Measurements from ENCODE around the gene LRRD1.
"Not testable (repeated sequence)": the region's sequence is repeated elsewhere in the genome, so short reads cannot be mapped to it uniquely, and the experiment has no call there.

LRRD1 gene

GRCh38 chr7:92178928-92179924 lies at the start of gene LRRD1:
Gene LRRD1, minus strand, starts transcription at chr7:92179142. Its CDS starts 13,940 bp downstream, at chr7:92165202.
- peak in 57 of 58 donors; percentile 30 to 92 (median 75) for DNase-seq

- DNase-seq = no peak
Observed at GRCh38 chr7:92228742-92229141, 49.8 kb upstream of the LRRD1 start.

GRCh38 chr7:92228100-92228499 lies 49.2 kb upstream of the LRRD1 start:
- no peak for DNase-seq

DNA sequence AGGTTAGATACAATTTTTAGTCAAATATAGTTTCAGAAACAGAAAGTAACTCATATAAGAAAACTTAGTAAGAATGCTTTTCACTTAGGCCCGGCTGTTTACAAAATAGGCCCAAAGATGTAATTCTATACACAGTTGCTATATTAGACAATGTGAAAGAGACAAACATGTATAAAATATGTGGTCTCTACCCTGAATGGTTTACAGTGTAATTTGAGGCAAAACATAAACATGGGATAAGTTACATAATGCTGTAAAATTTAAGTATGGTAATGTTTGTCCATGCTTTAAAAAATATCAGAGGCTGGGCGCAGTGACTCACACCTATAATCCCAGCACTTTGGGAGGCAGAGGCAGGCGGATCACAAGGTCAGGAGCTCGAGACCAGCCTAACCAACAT lies 48.0 kb upstream of the LRRD1 start:
- DNase-seq = no peak

DNA sequence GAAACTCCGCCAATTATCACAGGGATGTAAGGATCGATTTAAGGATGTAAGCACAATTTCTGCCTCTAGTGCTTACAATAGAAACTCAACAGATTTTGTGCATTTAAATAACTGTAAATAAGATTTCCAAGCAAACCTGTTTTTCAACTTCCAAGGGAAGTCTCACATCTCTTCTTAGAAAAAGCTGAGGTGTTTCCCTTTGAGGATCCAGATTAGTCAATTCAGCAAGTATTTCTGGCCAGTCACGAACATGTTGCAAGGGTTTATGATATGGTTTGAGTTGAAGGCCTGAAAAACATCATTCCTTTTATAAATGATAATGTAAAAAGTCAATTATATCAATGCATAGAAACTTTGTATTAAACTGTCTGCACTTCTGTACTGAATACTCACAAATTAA lies 42.8 kb upstream of the LRRD1 start:
- DNase-seq = no peak

DNA sequence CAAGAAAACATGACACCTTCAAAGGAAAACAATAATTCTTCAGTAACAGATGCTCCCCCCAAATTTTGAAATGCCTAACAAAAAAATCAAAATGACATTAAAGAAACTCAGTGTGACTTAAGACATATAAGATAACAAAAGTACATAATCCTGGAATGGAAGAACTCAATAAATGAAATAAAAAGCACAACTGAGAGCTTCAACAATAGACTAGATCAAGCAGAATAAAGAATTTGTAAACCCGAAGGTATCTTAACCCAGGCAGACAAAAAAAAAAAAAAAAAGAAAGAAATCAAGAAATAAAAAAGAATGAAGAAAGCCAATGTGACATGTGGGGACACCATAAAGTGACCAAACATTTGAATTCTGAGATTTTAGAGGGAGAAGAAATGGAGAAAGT lies 27.7 kb upstream of the LRRD1 start:
- DNase-seq = no peak

DNA sequence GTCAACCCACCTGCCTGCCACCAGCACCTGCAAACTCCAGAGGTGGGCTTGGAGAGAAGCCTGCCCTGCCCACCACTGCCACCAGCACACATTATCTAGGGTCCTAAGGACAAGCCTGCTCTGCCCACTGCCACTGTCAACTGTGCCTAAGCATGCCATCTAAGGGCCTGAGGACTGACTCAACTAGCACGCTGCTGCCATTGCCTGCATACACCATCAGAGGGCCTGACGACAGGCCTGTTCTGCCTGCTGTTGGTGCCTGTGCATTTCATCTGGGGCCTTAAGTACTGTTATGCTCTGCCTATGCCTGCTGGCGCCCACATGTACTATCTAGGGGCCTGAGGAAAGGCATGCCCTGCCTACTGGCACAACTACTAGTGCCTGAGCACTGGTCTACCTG lies 27.0 kb upstream of the LRRD1 start:
- DNase-seq = no peak

GRCh38 chr7:92200791-92201190 lies 21.8 kb upstream of the LRRD1 start:
- DNase-seq = no peak

DNA sequence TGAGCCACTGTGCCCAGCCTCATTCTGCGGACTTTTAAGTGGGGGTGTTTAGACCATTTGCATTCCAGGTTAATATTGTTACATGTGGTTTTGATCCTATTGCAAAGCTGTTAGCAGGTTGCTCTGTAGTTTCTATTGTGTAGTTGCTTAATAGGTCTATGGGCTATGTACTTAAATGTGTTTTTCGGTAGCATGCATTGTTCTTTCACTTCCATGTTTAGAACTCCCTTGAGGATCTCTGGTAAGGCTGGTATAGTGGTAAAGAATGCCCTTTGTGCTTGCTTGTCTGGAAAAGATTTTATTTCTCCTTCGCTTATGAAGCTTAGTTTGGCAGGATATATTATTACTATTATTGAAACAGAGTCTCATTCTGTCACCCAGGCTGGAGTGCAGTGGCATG lies 13.4 kb upstream of the LRRD1 start:
- DNase-seq = no peak

- DNase-seq = not testable (repeated sequence)
Observed at GRCh38 chr7:92189246-92189645, 10.3 kb upstream of the LRRD1 start.

- not testable (repeated sequence) for DNase-seq
Observed at GRCh38 chr7:92184294-92184693, 5.4 kb upstream of the LRRD1 start.

DNA sequence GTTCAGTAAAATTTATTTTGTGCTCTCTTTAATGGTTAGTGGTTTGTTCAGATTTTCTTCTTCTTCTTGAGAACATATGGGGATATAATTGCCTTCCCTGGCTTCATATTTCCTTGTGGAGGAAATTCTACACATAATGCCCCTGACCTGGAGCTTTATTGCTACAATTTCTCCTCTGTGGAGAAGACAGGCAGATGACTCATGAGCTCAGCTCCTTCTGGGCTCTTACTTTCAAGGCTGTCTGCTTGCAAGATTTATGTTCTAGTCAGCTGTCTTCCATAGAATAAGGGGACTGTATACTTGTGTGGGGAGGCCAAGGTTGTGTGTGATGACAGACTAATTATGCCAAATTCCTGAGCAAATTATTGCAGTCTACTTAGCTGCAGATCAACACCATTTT lies 1.6 kb downstream of the LRRD1 start:
- DNase-seq = no peak

GRCh38 chr7:92169529-92169928 lies 9.4 kb downstream of the LRRD1 start:
- DNase-seq = not testable (repeated sequence)

DNA sequence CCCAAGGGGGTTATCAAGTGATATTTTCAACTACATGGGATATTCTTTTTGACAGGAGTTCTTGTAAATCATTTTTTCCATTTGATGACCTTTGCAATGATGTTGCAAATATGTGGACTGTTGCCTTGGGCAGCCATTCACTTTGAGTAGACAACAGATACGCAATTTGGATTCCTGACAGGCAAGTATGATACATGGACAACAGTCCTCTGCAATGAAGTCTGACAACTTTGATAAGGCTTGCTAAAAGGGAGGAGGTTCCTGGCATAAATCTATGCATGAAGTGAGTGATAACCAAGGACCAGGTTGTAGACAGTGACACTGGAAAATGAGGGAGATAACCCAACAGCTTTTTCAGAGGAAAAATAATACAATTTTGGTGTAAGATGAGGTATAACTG lies 17.7 kb downstream of the LRRD1 start:
- no peak for DNase-seq

DNA sequence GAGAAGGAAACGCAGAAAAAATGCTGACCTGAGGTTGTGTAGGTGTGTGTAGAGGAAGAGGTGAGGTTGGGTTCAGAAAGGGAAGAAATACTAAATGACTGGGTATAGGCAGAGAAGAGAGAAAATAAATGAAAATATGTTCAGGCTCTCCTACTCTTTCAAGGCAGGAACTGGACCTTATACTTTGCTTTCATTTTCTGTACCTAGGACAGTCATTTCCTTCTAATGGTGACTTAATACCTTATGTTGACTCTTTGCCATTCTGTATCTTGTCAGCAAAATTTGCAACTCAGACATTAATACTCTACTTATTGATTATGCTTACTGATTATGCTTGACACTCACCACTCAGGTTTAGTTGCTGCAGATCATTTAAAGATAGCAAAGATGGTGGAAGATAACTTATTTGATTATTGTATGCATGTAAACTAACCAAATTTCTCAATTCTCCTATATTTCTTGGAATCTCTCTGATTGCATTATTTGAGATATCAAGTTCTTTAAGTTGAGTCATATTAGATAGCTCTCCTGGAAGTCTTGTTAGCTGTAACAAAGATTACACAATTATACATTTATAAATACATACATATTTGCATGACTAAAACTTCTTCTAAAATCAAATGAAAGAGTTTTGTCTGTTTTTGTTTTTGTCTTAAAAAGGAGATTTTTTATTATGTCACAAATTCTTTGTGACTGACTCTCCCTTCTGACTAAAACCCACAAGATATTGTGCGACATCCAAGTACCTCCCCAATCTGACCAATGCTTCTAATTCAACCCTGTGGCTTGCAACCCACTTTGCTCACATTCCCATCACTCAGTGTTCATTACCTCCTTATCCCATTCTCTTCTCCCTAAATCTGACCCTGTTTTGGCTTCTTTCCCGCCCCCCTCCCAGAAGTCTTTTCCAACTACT lies 20.0 kb downstream of the LRRD1 start:
- no peak for DNase-seq

GRCh38 chr7:92156990-92157389 lies 22.0 kb downstream of the LRRD1 start:
- no peak for DNase-seq

DNA sequence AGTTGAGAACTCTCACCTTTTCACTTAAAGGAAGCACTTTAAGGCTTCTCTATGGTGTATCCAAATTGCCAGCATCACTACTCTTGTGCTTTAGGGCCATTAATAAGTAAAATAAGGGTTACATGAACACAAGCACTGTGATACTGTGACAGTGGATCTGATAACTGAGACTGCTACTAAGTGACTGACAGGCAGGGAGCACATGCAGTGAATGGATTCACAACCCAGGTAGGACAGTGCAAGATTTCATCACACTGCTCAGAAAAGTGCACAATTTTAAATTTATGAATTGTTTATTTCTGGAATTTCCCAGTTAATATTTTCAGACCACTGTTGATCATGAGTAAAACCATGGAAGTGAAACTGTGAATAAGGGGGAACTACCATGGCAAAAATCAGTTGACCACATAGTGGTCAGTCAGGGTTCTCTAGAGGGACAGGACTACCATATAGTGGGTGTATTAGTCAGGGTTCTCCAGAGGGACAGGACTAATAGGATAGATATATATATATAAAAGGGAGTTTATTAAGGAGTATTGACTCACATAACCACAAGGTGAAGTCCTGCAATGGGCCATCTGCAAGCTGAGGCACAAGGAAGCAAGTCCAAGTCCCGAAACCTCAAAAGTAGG lies 23.7 kb downstream of the LRRD1 start:
- DNase-seq = no peak

GRCh38 chr7:92150450-92151017 lies 28.4 kb downstream of the LRRD1 start:
- DNase-seq = no peak

GRCh38 chr7:92149736-92150239 lies 29.2 kb downstream of the LRRD1 start:
- DNase-seq = no peak

DNA sequence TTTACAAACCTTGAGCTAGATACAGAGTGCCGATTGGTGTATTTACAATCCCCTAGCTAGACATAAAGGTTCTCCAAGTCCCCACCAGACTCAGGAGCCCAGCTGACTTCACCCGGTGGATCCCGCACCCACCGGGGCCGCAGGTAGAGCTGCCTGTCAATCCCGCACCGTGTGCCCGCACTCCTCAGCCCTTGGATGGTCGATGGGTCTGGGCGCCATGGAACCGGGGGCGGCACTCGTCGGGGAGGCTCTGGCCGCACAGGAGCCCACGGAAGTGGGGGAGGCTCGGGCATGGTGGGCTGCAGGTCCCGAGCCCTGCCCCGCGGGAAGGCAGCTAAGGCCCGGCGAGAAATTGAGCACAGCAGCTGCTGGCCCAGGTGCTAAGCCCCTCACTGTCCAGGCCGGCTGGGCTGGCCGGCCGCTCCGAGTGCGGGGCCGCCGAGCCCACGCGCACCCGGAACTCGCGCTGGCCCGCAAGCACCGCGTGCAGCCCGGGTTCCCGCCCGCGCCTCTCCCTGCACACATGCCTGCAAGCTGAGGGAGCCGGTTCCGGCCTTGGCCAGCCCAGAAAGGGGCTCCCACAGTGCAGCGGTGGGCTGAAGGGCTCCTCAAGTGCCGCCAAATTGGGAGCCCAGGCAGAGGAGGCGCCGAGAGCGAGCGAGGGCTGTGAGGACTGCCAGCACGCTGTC lies 35.6 kb downstream of the LRRD1 start:
- DNase-seq = not testable (repeated sequence)

Measured in anterior cingulate cortex (tissue), 58 donors.